PFSK-1 (cell line): ENCODE data around the gene PRKCE.

Source experiments
- FOXP2 ChIP-seq: optimal IDR thresholded peaks from 2 replicates; pipeline ENCODE3; 2011; ENCODE audit warnings: borderline replicate concordance, control low read depth, inconsistent platforms; ENCODE audit not compliant: insufficient read depth; ENCODE audit errors: extremely low read length, extremely low read depth
- POLR2AphosphoS5 ChIP-seq: IDR thresholded peaks from 2 replicates; pipeline ENCODE4 v1.6.1; 2012; ENCODE audit warnings: low read depth, mild to moderate bottlenecking, control low read depth, low read length, moderate library complexity
- SIN3A ChIP-seq: IDR thresholded peaks from 2 replicates; pipeline ENCODE4 v1.6.1; 2012; ENCODE audit warnings: mild to moderate bottlenecking, low read length, moderate library complexity, borderline replicate concordance; ENCODE audit not compliant: insufficient read depth
- TAF1 ChIP-seq: IDR thresholded peaks from 2 replicates; pipeline ENCODE4 v1.6.1; 2012; ENCODE audit warnings: low read length, control low read depth, borderline replicate concordance; ENCODE audit not compliant: insufficient read depth
- TF ChIP-seq, protein P1 (sequence below), 2 experiments: IDR thresholded peaks; 2 replicates each; pipeline versions ENCODE4 v1.6.1 to v1.8.0; 2011 to 2012; ENCODE audit warnings: low read depth in 2 of 2, low read length in 2 of 2, control low read depth in 1 of 2, inconsistent platforms in 1 of 2, mild to moderate bottlenecking in 1 of 2, moderate library complexity in 1 of 2; ENCODE audit not compliant: insufficient read depth in 1 of 2

Gene PRKCE

DNA sequence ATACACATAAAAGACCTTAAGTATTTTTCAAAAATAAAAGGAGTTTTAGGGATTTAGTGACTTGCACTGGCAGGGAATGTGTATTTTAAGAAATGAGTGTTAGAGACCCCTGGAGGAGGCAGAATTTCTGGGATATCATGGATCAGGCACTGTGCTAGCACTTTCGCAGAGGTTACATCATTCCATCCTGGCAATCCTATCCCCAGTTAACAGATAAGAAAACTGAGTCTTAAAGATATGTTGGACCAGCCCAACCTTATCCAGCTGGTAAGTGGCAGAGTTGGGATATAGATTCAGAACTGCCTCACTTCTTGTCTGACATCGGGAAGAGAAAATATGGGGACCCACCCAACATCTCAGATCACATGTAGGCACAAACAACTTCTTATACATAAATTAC, 485.5 kb downstream of the PRKCE start:
- TF ChIP-seq, protein P1, sequence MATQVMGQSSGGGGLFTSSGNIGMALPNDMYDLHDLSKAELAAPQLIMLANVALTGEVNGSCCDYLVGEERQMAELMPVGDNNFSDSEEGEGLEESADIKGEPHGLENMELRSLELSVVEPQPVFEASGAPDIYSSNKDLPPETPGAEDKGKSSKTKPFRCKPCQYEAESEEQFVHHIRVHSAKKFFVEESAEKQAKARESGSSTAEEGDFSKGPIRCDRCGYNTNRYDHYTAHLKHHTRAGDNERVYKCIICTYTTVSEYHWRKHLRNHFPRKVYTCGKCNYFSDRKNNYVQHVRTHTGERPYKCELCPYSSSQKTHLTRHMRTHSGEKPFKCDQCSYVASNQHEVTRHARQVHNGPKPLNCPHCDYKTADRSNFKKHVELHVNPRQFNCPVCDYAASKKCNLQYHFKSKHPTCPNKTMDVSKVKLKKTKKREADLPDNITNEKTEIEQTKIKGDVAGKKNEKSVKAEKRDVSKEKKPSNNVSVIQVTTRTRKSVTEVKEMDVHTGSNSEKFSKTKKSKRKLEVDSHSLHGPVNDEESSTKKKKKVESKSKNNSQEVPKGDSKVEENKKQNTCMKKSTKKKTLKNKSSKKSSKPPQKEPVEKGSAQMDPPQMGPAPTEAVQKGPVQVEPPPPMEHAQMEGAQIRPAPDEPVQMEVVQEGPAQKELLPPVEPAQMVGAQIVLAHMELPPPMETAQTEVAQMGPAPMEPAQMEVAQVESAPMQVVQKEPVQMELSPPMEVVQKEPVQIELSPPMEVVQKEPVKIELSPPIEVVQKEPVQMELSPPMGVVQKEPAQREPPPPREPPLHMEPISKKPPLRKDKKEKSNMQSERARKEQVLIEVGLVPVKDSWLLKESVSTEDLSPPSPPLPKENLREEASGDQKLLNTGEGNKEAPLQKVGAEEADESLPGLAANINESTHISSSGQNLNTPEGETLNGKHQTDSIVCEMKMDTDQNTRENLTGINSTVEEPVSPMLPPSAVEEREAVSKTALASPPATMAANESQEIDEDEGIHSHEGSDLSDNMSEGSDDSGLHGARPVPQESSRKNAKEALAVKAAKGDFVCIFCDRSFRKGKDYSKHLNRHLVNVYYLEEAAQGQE (IDR thresholded peaks at IDR 0.05; ENCODE audit: insufficient read depth in 1 of 2, low read depth in 2 of 2, low read length in 2 of 2): no peak
- TF ChIP-seq SIN3A: no peak

DNA sequence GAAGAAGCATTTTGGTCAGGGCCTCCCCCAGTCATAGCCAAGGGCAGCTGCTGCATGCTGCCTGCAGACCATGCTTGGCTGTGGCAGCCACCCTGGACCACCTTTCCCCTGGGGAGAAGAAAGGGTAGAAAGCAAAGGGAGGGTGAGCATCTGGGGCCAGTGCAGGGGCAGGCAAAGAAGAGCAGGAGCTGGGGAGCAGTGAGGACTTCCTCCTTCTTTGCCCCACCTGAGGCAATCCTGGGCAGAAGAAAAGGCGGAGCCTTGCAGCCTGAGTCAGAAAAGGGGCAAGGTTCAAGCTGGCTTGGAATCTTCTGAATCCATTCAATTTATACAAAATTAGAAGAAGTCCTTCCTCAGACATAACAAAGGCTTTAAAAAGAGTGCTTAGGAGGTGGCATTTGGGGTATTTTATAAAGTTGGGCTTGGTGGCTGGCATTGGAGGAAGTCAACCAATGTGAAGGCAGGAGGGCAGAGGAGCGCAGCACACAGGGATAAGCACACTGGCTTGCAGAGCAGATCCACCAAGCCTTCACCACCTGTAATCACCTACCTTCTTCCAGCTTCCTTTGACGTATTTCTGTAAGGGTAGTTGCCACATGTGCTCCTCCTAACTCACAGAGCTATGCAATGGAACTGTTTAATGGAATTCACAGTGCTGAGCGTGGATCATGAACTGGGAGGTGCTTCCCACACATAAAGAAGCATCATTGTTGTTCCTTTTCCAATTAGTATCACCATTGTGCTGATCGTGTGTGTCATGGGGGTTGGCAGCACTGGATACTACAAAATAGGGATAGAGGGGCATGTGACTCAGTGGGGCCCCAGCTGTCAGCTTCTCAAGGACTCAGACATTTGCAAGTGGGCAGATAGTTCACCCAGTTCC, 491.3 kb downstream of the PRKCE start:
- no peak for TF ChIP-seq SIN3A

DNA sequence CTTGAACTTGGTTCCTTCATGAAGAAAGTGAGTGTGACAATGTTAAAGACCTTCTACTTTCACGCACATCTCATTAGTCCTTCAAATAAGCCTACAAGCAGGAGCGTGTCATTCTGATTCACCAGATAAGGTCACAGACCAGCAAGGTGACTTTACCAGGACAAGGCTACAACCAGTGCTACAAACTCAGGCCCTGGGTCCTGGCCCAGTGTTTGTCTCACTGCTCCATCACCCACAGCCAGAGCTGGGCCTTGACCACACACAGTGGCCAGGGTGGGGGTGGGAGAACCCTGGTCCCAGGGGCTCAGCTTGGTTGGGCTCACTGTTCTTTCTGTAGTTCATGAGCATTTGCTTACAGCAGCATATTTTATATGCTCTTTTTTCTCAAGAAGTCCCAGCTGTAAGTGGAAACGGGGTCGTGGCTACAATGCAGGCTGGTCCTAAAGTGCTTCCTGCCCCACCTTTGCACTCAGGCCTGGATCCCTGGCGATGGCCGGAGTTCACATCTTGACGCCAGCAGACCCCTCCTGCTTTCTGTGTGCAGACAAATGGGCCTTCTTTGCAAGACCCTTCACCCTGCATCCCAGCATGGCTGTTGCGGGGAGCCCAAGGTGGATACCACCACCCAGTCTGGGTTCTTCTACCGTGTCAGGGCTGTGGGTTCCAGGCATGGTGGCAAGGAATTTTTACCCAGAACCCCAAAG, 492.1 kb downstream of the PRKCE start:
- TF ChIP-seq, protein P1 (IDR thresholded peaks at IDR 0.05; ENCODE audit: insufficient read depth in 1 of 2, low read depth in 2 of 2, low read length in 2 of 2): no peak
- no peak for TF ChIP-seq POLR2AphosphoS5
- TF ChIP-seq SIN3A: no peak
- TF ChIP-seq FOXP2: no peak
- TF ChIP-seq TAF1: no peak

DNA sequence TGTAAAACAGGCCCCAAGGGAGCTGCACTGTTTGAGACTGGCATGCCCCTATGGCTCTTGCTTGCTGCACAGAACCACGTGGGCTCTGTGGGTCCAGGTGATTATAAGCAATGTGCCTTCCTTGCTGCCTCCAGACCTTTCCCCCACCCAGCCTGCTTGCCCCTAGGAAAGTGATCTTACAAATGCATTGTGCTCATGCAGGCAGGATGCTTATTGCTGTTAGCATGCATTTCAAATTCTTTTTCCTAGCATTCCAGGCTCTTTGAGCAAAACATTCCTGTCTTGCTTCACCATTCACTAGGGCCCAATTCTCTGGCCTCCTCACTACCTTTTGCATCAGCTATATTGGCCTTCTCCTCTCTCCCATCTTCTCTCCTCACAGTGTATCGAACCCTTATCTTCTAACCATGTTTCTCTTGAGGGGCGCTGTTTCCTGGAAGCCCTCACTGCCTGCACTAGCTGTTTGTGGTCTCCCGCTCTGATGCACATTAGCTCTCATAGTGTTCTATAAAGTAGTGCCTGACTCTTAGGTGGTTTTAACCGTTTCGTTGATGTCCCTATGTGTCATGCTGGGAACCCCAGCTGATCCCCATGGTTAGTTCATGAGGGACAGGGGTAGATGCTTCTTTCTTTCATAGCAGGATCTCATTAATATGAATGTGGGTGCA, 492.8 kb downstream of the PRKCE start:
- TF ChIP-seq TAF1 (no peak), POLR2AphosphoS5 (no peak), FOXP2 (no peak), SIN3A (no peak)
- TF ChIP-seq, protein P1 (IDR thresholded peaks at IDR 0.05; ENCODE audit: insufficient read depth in 1 of 2, low read depth in 2 of 2, low read length in 2 of 2): no peak

DNA sequence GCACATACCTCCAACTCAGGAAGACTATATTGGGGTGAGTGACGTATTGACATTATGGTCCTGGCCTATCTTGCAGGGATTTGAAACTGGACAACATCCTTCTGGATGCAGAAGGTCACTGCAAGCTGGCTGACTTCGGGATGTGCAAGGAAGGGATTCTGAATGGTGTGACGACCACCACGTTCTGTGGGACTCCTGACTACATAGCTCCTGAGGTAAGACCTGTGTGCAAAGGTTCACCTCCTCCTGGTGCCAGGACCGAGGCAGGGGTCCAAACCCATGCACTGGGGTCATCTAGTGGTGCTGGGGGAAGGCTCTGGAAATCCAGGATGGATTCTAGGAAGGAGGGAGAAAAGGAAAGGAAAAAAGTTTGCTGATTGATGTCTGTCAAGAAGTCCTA, 493.5 kb downstream of the PRKCE start:
- TF ChIP-seq SIN3A (no peak), FOXP2 (no peak)

DNA sequence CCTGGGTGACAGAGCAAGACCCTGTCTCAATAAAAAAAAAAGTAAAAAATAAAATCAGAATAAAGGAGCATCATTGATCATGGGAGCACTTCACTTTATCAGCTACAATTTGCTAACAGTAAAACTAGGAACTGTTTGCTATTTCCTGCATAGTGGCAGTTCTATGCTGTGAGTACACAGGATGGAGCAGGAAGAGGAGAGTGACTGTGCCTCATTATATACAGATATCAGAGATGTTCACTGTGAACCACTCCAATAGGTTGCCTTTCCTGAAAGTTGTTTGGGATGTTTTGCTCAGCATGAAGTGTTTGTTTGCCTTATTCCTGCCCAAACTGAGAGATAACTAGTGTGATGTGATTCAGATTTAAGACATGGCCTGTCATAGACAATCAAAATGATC, 494.4 kb downstream of the PRKCE start:
- TF ChIP-seq SIN3A: no peak
- TF ChIP-seq FOXP2: no peak

DNA sequence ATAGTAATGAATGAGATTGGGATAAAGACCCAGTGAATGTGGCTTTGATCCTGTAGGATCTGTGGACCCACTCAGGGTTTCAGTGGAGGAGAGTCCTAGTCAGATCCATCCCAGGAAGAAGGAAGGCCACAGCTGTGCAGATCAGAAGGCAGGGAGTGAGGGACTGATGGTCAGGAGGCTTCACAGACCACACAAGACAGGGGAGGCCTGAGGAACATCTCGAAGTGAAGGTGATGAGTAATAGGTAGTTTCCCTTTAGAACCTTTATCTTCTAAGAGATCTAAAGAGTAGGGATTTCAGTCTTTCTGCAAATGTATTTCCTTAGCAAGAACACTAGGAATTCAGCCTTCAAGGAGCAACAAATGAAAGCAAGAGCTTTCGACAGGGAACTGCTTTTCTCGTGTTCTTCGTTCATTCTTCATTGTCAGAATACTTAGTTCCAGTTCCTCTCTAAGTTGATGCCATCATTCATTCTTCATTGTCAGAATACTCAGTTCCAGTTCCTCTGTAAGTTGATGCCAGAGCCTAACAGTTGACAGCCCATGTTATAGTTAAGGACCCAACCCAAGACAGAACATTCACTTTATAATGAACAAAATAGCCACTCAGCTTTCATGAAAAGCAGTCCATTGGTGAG, 495.5 kb downstream of the PRKCE start:
- TF ChIP-seq TAF1 (no peak), POLR2AphosphoS5 (no peak), SIN3A (no peak), FOXP2 (no peak)
- TF ChIP-seq, protein P1 (IDR thresholded peaks at IDR 0.05; ENCODE audit: insufficient read depth in 1 of 2, low read depth in 2 of 2, low read length in 2 of 2): no peak
